GM12865 (cell line): ENCODE measurements around the gene PIWIL1.

Source experiments
- DNase-seq: peaks from one replicate; pipeline ENCODE4 v3.0.0; 2010; ENCODE audit warnings: low read depth
- H3K4me3 ChIP-seq: 2 replicates; pipeline ENCODE4 v1.5.1; 2011; ENCODE audit warnings: mild to moderate bottlenecking, low read depth, low read length, control low read depth
- CTCF ChIP-seq: IDR thresholded peaks from 2 replicates; pipeline ENCODE4 v1.5.1; 2011; ENCODE audit warnings: low read length, control low read depth, low read depth, inconsistent platforms; ENCODE audit not compliant: insufficient read depth; ENCODE audit errors: missing control alignments

The PIWIL1 gene

DNA sequence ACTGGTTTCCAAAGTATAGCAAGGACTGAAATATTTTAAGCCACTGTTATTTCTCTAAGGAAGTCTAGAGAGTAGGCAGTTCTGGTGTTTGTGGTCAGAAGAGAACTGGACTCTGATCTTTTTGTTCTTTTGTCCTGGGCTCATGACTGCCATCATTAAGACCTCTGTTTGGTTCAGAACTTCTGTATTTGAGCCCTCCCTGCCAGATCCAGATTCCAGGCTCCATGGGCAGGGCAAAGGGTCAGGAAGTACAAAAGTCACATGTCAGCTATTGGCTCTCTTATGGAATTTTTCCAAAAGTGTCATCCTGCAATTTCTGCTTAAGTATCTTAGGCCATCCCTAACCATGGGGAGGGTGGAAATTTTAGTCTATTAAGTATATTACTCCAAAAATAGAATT, 6.8 kb downstream of the PIWIL1 start:
- H3K4me3 ChIP-seq: no peak overlapping the region
- no peak for TF ChIP-seq CTCF
- DNase-seq: no peak

- no peak for TF ChIP-seq CTCF
- no peak overlapping the region for H3K4me3 ChIP-seq
- no peak for DNase-seq
These were observed 7.6 kb downstream of the PIWIL1 start for GRCh38 chr12:130345292-130345691.

DNA sequence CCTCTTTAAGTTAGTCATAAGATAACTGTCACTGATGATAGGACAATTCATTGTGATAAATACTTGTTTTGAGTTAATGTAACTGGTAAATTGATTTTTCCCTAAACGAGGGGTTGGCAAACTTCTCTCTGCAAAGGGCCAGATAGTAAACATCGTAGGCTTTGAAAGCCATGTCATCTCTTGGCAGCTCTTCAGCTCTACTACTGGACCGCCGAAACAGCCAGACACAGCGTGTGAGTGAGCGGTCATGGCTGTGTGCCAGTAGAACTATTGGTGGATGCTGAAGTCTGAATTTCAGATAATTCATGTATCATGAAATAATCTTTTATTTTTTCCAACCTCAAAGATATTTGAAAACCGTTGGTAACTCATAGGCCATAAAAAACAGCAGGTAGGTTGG, 9.9 kb downstream of the PIWIL1 start:
- DNase-seq: no peak
- no peak for TF ChIP-seq CTCF
- H3K4me3 ChIP-seq: no peak overlapping the region

DNA sequence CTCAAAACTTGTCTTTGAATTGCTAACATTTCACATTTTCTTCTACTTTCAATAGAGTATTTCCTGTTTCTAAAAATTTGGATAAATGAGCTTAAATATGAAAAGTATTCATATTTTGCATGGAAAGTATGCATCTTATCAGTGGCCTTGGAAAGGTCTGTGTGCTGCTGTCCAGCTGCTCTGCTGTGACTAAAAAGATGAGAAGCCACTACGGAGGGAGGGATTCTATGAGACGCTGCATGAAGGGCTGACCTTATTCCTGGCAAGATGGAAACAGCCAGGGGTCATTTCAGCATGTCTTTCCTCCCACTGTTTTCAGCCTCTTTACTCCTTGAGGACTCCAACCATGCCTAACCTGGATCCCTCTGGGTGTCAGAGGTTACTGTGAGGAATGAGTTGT, 13.0 kb downstream of the PIWIL1 start:
- DNase-seq: no peak
- no peak for TF ChIP-seq CTCF
- H3K4me3 ChIP-seq: no peak overlapping the region

DNA sequence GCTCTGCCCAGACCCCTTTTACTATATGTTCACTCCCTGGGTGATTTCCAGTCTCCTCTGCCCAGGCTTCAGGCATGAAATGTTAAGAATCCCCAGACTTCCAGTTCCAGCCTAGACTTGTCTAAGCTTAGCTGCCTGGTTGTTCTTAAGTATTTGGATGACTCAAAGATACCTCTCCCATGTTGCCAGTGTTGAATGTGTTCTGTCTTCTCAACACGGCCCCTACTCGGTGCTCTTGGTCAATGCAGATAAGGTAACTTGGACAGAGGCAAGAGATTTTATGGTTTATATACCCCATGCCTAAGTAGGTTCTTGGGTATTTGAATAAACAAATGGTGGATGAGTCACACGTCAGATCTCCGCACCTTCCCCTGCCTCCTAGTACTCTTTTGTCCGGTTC, 13.6 kb downstream of the PIWIL1 start:
- TF ChIP-seq CTCF: no peak
- DNase-seq: no peak
- no peak overlapping the region for H3K4me3 ChIP-seq

- TF ChIP-seq CTCF: no peak
- no peak for DNase-seq
These were observed 15.4 kb downstream of the PIWIL1 start for GRCh38 chr12:130353081-130353480.

DNA sequence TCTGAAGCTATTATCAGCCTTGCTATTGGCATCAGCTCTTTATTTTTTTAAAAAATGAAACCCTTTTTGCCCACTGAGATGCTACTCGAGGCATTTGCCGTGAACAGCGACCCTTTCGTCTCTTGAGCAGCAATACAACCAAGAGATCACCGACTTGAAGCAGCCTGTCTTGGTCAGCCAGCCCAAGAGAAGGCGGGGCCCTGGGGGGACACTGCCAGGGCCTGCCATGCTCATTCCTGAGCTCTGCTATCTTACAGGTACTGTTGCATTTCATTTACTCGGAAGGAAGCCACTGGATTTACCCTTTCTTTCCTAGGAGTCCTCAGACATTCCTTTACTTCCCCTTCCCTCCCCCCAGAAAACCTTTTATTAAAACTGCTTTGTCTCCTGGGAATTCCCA, 16.7 kb downstream of the PIWIL1 start:
- no peak overlapping the region for H3K4me3 ChIP-seq
- TF ChIP-seq CTCF: no peak
- no peak for DNase-seq

More at GRCh38 chr12:130353081-130353480, 15.4 kb downstream of the PIWIL1 start:
- no peak overlapping the region for H3K4me3 ChIP-seq
